GM21529 (cell line): ENCODE measurements around the gene IKBIP.
A peak's percentile ranks its signal among the peaks of the same experiment; 100 is the strongest.
"Not testable (repeated sequence)": the region's sequence is repeated elsewhere in the genome, so short reads cannot be mapped to it uniquely, and the experiment has no call there.

Experiments
- ATAC-seq: cut with Tn5 transposase; IDR thresholded peaks from one replicate; pipeline ENCODE4 v1.9.1; 2021; ENCODE audit not compliant: unreplicated experiment

The IKBIP gene

DNA sequence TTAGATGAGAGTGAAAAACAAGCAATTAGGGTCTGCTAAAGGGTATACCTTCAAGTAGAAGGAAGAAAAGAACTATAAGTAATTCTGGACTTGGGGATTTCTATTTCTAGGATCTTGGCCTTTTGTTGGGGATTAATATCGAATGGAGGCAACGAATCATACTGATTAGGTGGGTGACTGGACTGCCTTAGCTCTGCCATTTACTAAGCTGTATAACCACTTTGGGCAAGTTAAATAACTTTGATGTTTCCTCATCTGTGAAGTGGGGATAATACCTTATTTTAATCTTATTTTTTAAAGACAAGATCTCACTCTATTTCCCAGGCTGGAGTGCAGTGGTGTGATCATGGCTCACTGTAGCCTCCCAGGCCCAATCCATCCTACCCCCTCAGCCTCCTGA is 6.6 kb downstream of the IKBIP start:
- ATAC-seq, result no peak

DNA sequence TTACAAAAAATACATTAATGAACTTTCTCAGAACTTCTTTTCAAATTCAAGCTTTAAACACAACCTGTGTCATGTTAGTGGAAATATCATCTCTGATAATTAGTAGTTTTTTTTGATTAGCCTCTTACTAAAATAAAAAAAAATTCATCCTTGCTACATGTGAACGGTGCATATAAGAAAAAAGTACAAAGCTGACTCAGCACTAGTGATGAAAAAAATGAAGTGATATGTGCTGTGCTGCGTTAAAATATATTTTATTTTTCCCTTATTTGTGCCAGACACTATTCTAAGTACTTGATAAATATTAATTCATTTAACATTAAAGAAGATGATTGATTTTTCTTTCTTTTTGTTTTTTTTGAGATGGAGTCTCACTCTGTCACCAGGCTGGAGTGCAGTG is 7.5 kb downstream of the IKBIP start:
- no peak for ATAC-seq

DNA sequence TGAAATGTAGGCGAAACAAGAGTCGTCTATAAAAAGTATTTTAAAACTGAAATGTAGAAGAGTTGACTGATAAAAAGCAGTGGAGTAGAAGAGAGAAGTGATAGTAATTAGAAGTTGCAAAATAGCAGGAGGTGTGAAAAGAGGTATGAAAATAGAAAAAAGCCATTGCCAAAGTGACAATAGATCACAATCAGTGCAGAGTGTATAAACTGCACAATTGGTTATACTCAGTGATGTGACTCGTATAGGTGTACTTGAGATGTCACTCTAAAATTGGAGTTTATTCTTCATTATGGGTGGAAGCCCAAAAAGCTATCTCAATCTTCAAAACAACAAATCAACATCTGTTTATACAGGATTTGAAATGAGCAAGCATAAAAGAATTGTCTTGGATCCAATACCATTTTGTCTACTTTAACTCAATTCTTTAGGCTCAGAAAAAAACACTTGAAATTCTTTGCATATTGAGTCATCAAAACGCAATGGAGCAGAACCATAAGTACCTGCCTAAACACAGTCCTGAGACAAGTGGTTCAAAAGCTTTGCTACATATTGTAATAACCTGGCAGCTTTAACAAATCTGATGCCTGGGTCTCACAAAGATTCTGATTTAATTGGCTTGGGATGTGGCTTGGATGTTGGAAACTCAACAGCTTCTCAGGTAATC is 8.8 kb downstream of the IKBIP start:
- ATAC-seq, result peak; percentile 82

DNA sequence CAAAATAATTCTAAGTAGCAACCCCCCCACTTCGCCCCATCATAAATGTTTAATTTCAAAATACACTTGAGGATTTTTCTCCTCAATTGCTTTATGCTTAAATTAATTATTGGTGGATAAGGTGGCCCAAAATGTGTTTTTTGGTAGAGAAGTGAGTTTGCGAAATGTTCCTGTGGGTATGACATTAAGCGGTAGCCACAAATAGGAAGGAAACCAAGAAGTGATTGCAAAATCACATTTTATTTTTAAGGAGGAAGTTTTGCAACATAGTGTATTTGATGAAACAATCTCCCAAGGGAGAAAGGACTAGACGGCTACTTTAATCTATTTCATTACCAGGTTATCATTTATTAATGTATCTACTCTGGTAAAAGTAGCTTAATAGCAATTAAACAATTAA is 25.6 kb downstream of the IKBIP start:
- no peak for ATAC-seq

DNA sequence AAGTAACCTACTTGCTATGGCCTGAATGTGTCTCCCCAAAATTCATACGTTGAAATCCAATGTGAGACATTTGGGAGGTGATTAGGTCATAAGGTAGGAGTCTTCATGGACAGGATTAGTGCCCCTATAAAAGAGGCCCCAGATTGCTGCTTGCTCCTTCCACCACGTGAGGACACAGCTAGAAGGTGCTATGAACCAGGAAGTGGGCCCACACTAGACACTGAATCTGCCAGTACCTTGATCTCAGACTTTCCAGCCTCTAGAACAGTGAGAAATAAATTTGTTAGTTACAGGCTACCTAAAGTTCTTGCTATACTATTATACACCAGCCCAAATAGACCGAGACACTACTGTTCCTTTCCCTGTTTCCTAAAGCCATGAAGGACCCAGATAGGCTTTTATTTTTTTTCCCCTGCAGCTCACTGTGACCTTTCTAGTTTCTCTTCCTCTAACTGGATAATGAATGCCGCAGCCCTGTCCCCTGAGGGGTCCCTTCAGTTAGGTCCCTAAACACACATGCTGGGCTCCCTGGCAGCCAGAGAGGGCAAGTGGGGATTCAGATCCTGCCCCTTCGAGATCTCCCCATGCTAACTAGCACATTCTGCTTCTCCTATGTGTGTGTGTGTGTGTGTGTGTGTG is 31.8 kb downstream of the IKBIP start:
- ATAC-seq, result peak; percentile 85

DNA sequence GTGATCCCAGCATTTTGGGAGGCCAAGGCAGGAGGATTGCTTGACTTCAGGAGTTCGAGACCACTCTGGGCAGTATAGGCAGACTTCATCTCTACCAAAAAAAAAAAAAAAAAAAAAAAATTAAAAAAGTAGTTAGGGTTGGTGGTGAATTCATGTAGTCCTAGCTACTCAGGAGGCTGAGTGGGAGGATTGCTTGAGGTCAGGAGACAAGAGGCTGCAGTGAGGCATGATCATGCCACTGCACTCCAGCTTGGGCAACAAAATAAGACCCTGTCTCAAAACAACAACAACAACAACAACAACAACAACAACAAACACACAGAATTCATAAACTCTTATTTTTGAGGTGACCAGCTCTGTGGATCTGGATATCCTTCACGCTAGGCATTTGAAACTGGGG is 34.0 kb downstream of the IKBIP start:
- ATAC-seq, result no peak

DNA sequence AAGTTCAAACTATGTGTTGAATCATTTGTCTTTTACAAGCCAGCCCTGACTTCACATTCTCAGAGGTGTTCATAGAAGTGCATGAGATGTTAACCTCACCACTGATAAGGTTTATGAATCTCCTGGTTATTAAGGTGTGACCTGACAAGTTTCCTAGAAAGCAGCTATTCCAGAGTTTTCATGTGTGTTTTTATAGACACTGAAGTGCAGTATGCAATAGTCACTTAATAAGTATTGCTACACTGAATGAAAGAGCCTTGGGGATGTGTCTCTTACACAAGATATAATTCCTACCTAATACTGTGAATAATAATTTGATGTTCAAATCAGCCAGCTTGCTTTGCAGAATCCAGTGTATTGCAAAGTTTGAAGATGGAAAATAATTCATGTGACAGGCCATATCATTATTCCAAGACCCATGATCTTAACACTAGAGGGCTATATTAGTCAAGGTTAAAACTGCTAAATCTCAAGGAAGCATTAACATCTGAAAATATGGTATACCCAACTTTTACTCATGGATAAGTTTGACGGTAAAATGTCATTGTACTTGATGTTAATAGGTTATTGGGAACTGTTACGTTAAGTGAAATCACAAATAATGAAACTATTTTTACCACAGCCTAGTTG is 38.1 kb downstream of the IKBIP start:
- ATAC-seq, result no peak

DNA sequence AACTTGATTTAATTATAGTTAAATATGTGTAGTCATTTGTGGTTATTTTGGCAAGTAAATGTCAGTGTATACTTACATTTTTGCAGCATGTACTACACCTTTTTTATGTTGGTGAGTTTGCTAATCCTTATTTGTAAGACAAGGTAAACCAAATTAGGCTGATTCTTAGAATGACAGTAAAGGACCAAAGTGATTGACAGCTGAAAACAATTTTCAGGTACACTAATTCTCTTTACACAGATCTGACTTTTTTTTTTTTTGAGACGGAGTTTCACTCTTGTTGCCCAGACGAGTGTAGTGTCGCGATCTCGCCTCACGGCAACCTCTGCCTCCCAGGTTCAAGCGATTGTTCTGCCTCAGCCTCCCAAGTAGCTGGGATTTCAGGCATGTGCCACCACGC is 42.7 kb downstream of the IKBIP start:
- no peak for ATAC-seq

DNA sequence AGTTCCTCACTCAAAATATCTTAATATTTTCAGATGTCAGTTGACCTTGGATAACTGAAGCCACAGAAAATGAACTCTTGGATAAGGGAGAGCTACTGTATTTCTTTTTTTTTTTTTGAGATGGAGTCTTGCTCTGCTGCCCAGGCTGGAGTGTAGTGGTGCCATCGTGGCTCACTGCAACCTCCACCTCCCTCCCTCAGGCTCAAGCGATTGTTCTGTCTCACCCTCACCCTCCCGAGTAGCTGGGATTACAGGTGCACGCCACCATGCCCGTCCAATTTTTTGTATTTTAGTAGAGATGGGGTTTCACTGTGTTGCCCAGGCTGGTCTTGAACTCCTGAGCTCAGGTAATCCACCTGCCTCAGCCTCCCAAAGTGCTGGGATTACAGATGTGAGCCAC is 47.3 kb downstream of the IKBIP start:
- not testable (repeated sequence) for ATAC-seq

DNA sequence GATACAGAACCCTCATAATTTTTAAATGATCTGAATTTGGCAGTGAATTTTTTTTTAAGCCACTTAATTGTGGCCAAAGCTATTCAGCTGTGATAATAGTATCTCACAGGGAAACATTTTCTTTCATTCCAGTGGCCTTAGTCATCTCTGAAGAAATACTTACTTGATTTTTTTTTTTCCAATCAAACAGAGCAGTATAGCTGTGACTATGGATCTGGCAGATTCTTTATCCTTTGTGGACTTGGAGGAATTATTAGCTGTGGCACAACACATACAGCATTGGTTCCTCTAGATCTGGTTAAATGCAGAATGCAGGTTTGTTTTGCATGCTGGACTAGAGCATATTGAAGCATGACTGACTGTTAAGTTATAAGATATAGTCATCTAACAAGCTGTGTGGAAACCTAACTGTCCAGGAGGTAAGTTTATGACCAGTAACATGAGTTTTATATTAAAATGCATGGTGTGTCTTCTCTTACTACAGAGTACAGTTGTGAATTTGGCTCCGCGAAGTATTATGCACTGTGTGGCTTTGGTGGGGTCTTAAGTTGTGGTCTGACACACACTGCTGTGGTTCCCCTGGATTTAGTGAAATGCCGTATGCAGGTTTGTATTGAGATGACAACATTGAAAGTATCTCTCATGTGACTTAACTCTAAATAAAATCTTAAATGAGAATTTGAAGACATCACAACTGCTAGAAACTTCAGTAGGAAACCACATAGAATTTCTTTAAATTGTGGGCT is 49.2 kb downstream of the IKBIP start:
- no peak for ATAC-seq

DNA sequence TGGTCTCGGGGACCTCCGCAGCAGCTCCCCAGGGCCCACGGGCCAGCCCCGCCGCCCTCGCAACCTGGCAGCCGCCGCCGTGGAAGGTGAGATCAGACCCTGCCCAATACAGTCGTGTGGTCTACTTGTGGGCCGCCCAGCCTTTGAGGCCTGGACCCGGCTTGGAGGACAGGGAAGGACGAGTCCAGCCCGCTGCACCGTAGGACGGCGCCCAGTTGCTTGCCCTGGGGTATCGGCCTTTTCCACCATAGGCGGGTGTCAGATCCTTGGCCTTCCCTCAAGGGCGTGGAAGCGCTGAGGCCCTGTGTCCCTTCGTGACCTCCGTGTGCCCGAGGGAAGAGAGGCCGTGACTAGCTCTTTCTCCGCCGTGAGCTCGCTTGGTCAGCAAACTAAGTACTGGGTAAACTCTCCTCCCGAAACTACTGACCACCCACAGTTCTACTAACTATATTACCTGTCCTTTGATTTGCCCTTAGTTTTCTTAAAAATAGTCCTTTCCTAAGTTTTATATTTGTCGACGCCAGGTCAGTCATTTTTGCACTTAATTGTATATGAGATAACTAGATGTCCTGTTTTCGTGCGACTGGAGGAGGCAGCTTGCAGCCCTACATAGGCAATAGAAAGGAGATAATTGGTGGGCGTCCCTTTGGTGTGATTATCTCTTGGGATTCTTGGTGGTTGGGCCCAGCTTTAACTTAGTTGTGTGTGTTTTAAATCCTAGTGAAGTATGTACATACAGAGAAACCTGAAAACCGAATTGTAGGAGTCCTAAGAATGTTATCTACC is 50.3 kb downstream of the IKBIP start:
- no peak for ATAC-seq

DNA sequence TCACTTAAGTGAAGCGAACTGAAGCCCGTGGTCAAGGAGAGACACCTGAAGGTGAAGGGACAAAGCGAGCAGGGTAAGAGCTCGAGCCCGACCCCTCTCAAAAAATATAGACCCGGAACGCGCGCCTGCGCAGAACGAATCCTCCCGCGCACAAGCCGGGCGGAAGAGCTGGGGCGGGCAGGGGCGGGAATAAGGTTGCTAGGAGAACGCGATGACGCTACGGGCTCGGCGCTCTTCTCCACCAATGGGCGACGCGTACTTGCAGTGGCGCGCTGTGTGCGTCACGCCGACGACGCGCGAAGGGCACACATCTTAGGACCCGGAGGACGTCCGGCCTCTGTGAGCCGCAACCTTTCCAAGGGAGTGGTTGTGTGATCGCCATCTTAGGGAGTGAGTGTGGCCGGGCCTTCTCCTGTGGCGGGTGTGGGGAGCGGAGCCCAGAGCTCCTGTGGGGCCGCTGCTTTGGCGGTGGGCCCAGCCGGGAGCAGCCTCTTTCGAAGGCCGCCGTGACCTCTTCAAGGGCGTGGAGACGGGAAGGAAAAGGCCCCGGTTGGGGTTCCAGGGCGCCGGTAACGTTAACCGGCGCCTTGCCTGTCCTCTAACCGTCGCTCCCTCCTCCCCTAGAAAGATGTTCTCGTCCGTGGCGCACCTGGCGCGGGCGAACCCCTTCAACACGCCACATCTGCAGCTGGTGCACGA is 51.1 kb downstream of the IKBIP start, which contains the start of gene SLC25A3:
Gene SLC25A3 (plus strand): TSS at position 336 of the 699 bp plus-strand sequence. CDS start 293 bp downstream, at position 629.
- ATAC-seq, result peak; percentile 99

DNA sequence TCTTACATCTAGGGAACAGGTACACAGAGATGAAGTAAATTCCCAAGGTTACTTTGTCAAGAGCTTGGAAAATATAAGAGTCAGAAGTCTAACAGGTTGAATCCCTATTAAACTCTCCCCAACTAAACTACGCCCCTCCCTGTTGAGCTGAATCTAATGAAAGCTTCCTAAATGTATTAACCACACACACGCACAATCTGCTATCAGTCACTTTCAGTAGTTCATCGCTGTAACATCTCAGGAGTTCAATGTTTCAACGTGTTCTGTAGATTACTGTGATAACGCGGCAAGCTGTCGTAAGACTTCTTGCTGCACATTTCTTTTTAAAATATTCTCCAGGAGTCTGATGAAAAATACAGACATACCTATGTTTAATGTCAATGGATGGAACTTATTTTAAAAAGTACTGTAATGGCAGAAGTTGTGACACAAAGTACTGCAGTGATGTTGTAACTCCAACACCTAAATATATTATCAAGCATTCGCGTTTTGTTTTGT is 51.7 kb downstream of the IKBIP start:
- no peak for ATAC-seq

DNA sequence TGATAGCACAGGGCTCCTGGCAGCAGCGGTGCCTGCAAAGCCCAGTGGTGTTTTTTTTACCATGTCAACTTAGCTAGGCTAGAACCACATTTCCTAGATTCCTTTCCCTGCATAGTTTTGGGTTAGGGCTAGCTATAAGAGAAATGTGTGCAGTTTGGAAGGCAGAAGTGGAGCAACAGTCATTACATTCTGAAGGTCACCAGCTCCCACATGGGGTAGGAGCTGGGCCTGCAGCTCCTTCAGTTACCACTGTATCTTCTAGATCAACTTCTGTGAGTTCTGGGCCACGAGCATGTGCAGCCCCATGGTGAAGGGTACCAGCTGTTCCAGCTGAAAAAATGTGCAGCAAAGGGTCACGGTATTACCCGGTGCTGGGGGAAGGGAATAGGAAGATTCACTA is 53.4 kb downstream of the IKBIP start:
- no peak for ATAC-seq

DNA sequence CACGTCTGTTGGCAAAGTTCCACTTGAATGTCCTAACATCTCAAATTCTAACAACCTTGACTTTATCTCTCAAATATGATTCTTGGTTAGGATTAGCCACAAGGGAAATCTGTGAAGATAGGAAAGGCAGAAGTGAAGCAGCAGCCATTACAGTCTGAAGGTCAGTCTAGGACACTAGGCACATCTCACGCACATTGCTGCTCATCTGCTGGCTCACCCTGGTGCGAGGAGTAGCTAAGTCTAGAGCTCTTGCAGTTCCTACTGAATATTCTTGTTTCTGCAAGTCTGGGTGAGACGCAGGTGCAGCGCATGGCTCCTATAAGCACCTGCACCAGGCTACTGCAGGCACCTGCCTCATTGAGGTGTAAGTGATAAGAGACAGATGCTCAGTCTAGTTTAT is 57.5 kb downstream of the IKBIP start:
- ATAC-seq, result no peak

DNA sequence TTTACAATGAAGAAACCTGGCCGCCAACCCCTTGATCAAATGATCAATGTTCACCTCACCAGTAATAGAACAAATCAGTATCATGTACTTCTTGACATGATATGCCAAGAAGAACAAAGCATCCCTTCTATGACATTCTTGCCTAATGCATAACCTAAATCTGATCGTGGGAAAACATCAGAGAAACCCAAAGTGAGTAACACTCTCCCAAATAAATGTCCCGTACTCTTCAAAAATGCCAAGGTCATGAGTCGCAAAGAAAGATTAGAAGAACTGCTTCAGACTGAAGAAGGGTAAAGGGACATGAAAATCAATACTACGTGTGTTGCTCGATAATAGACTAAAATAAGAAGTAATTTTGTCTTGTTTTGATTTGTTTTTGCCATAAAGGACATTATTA is 62.5 kb downstream of the IKBIP start:
- no peak for ATAC-seq

DNA sequence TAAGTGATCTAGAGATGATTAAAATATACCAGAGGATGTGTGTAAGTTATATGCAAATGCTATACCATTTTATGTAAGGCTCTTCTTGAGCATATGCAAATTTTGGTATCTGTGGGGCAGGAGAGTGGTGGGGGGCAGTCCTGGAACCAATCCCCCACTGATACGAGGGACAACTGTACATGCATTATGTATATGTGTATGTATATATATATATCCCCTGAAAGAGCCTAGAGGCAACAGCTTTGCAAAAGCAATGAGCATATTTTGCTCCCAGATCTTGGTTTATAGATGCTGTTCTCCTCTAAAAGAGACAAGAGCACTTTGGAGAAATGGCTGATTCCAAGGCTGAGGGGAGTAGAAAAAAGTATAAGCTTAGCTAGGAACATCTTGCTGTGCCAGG is 63.5 kb downstream of the IKBIP start:
- ATAC-seq, result no peak

DNA sequence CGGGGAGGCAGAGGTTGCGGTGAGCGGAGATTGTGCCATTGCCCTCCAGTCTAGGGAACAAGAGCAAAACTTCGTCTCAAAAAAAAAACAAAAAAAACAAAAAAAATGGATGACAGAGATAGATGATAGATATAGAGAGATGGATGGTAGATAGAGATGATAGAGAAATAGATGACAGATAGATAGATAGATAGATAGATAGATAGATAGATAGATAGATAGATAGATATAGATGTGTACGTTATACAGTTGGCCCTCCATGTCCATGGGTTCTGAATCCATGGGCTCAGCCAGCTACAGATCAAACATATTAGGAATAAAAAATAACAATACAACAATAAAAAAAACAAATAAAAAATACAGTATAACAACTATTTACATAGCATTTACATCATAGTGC is 63.9 kb downstream of the IKBIP start:
- ATAC-seq, result no peak

DNA sequence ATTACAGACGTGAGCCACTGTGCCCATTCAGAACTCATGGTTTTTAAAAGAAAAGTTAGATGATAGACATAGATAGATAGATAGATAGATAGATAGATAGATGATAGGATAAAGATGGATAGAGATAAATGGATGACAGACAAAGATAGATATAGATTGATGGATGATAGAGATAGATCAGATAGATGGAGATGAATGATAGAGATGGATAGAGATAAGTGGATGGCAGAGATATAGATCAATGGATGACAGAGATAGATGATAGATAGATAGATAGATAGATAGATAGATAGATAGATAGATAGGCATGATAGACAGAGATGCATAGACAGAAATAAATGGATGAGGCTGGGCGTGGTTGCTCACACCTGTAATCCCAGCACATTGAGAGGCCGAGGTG is 64.8 kb downstream of the IKBIP start:
- no peak for ATAC-seq

DNA sequence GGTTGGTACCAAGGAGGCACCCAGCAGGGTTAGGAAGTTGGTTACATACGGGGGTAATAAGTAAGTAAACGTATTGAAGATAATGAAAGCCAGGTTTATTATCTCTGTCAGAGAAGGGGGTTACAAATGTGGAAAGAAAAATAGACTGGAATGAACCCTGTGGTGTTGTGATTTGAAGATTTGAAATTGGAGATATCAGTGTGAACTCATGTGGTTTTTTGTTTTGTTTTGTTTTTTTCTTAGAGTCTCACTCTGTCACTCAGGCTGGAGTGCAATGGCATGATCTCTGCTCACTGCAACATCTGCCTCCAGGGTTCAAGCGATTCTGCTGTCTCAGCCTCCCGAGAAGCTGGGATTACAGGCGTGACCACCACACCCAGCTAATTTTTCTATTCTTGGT is 65.2 kb downstream of the IKBIP start:
- no peak for ATAC-seq
